Chondrocyte (in vitro differentiated cells): ENCODE data around the gene GALNT1. TPM values are rescaled to one million over a fixed set of nuclear protein-coding genes. Genes with fewer than 3 reads are reported as not detected.

Experiments
- DNase-seq: peaks from one replicate; pipeline ENCODE4 v3.0.0; 2021; ENCODE audit warnings: mixed read lengths, low spot score
- H3K27ac Mint-ChIP-seq: one replicate; pipeline ENCODE4 v1.8.0; 2021; ENCODE audit warnings: mild to moderate bottlenecking, moderate library complexity, mixed read lengths; ENCODE audit not compliant: unreplicated experiment
- H3K27me3 Mint-ChIP-seq: 2 replicates; pipeline ENCODE4 v1.8.0; 2021; ENCODE audit warnings: low read depth, mixed read lengths
- H3K36me3 Mint-ChIP-seq: 2 replicates; pipeline ENCODE4 v1.8.0; 2021; ENCODE audit warnings: low read depth, mixed read lengths
- H3K4me1 Mint-ChIP-seq: 2 replicates; pipeline ENCODE4 v1.8.0; 2021; ENCODE audit warnings: low read depth, mild to moderate bottlenecking, mixed read lengths
- H3K4me3 Mint-ChIP-seq: one replicate; pipeline ENCODE4 v1.8.0; 2021; ENCODE audit warnings: mild to moderate bottlenecking, moderate library complexity, mixed read lengths; ENCODE audit not compliant: unreplicated experiment
- H3K9me3 Mint-ChIP-seq: 2 replicates; pipeline ENCODE4 v1.8.0; 2021; ENCODE audit warnings: low read depth, mixed read lengths
- long read RNA-seq: library from polyadenylated mRNA; stranded (forward); transcript quantifications from one replicate; pipeline ENCODE4 v2.0.0, GENCODE V29; 2021
- total RNA-seq: library from RNA; stranded (reverse); gene quantifications from 3 replicates; pipeline ENCODE4 v1.2.1, GENCODE V29; 2021
- TF ChIP-seq, protein P1 (sequence below): fragments of 200-600 bp; sonication (generic); IDR thresholded peaks from 2 replicates; pipeline ENCODE4 v1.5.0; 2021; ENCODE audit warnings: antibody characterized with exemption, mild to moderate bottlenecking, moderate library complexity

The GALNT1 gene
- 209 to 255 TPM (median 228 TPM) in 3 replicates for total RNA-seq
- long read RNA-seq, partial matches to known transcripts = 3 of 636 reads
- long read RNA-seq, other reads (novel, unspliced or antisense) = 630 of 636 reads

DNA sequence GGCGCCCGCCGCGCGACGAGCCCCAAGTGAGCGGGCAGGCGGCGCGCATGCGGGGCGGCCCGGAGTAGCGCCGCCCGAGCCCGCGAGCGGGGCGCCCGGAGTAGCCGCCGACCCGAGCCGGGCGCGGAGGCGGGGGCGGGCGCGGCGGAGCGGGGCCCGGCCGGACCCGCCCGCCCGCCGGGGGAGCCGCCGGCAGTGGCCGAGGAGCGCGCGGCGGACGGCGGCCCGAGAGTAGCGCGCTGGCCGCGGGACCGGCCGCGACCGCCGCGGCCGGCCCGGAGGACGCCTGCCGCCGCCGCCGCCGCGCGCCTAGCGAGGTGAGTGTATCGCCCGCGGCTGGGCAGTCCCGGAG lies at the start of gene GALNT1:
Gene GALNT1 (plus strand): TSS at position 195 of the 352 bp plus-strand sequence. CDS start 72,923 bp downstream, outside the sequence.
- H3K27ac Mint-ChIP-seq = peak within 1 kb of the TSS; percentile 84
- no peaks in the 10 kb centered on the region for H3K27me3 Mint-ChIP-seq
- TF ChIP-seq, protein P1, sequence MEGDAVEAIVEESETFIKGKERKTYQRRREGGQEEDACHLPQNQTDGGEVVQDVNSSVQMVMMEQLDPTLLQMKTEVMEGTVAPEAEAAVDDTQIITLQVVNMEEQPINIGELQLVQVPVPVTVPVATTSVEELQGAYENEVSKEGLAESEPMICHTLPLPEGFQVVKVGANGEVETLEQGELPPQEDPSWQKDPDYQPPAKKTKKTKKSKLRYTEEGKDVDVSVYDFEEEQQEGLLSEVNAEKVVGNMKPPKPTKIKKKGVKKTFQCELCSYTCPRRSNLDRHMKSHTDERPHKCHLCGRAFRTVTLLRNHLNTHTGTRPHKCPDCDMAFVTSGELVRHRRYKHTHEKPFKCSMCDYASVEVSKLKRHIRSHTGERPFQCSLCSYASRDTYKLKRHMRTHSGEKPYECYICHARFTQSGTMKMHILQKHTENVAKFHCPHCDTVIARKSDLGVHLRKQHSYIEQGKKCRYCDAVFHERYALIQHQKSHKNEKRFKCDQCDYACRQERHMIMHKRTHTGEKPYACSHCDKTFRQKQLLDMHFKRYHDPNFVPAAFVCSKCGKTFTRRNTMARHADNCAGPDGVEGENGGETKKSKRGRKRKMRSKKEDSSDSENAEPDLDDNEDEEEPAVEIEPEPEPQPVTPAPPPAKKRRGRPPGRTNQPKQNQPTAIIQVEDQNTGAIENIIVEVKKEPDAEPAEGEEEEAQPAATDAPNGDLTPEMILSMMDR = no peak
- H3K9me3 Mint-ChIP-seq = peaks cover 4% of the 10 kb centered on the region
- H3K36me3 Mint-ChIP-seq = peaks cover 7% of the 10 kb centered on the region
- no peak for DNase-seq
- H3K4me1 Mint-ChIP-seq = peaks cover 56% of the 10 kb centered on the region
- H3K4me3 Mint-ChIP-seq = peak within 1 kb of the TSS; percentile 75

DNA sequence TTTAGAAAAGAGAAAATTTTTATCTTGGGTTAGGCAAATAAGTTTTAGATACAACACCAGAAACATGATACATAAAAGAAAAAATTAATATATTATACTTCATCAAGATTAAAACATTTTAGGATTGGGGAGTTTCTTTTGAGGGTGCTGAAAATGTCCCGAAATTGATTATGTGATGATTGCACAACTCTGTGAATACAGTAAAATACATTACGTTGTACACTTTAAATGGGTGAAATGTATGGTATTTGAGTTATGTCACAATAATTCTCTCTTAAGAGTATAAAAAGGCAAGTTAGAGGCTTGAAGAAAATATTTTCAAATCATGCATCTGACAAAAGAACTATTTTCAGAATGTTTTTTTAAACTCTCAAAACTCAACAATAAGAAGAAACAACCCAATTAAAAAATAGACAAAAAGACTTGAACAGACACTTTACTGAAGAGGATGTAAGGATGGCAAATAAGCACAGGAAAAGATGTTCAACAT lies 47.6 kb upstream of the GALNT1 start:
- TF ChIP-seq, protein P1 = no peak
- Mint-ChIP-seq H3K4me1 (peaks cover 8% of the 10 kb centered on the region), H3K27ac (peak overlapping the region; percentile 81), H3K9me3 (peaks cover 29% of the 10 kb centered on the region), H3K36me3 (peaks cover 9% of the 10 kb centered on the region), H3K4me3 (no peak overlapping the region), H3K27me3 (no peaks in the 10 kb centered on the region)
- no peak for DNase-seq

DNA sequence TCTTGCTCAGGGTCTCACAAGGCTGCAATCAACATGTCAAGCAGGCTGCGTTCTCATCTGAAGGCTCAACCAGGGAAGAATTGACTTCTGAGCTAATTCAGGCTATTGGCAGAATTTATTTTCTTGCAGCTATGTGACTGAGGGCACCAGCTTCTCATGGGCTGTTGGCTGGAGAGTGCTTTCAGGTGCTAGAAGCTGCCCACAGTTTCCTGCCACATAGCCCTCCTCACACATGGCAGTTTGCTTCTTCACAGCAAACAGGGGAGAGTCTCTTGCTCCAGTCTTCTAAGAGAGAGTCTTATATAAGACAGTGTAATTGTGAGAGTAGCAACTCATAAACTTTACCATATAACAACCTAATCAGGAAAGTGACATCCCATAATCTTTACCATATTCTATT lies 46.2 kb upstream of the GALNT1 start:
- DNase-seq = no peak
- Mint-ChIP-seq H3K36me3 (peaks cover 9% of the 10 kb centered on the region), H3K4me1 (peaks cover 8% of the 10 kb centered on the region), H3K27ac (no peak overlapping the region), H3K4me3 (no peak overlapping the region), H3K27me3 (no peaks in the 10 kb centered on the region), H3K9me3 (peaks cover 26% of the 10 kb centered on the region)
- TF ChIP-seq, protein P1 = no peak

DNA sequence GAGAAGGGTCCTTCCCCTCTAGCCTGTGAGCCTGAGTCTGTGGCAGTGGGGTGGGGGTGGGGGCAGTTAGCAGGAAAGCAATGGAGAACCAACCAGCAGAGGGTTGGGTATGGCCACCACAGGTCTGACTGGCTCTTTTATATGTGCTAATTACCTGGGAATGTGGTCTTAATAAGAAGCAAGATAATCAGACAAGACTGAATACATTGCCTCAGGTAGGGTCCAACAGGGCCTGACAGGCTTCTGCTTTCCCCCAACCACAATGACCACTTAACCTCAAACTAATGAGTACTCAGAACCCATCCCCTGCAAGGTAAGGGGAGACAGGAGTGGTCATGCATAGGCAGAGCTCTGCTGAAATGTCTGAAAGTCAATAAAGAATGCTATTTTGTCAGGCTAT lies 39.2 kb upstream of the GALNT1 start:
- no peak for DNase-seq
- TF ChIP-seq, protein P1 = no peak
- Mint-ChIP-seq H3K4me1 (no peaks in the 10 kb centered on the region), H3K27ac (no peak overlapping the region), H3K27me3 (no peaks in the 10 kb centered on the region), H3K36me3 (no peaks in the 10 kb centered on the region), H3K4me3 (no peak overlapping the region), H3K9me3 (peaks cover 13% of the 10 kb centered on the region)

DNA sequence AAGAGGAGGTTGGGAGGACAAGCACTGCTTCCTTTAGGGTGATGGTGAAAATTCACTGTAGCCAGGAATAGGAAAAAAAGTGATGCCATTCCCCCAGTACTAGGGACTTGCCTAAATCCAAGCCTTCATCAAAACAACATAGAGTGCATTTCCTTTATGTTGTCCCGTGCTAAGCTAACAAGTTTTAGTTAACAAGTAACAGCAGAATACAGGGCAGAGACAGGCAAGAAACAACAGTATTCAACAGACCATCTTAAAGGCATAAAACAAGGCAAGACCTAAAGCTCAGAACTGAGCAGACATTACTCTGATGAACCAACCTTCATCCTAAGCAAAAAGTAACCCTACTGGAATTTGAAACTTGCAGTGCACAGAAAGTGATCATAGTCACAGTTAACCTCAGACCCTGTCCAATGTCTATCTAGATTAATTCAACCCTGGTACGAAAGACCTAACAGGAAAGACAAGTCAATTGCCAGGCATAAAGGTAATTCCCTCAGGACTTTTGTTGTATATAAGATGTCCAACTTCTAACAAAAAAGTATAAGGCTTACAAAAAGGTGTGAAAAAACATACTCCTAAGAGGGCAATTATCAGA lies 34.4 kb upstream of the GALNT1 start:
- Mint-ChIP-seq H3K4me1 (no peaks in the 10 kb centered on the region), H3K4me3 (no peak overlapping the region), H3K9me3 (peaks cover 10% of the 10 kb centered on the region), H3K27me3 (no peaks in the 10 kb centered on the region), H3K27ac (no peak overlapping the region), H3K36me3 (no peaks in the 10 kb centered on the region)
- TF ChIP-seq, protein P1 = no peak
- no peak for DNase-seq
